Measurements from ENCODE around the gene NTSR2.

The NTSR2 gene

DNA sequence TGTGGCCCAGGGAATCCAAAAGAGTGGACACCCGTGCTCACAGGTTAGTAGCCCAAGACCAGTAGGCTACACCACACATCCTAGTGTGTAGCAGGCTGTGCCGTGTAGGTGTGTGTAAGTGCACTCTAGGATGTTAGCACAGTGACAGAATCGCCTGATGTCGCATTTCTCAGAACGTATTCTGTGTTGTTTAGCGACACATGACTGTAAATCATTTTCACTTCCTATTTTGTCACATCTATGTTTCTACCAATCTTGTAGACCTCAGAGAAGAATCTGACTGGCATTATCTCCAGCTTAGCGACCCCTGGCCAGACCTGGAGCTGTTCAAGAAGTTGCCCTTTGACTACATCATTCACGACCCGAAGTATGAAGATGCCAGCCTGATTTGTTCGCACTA lies 45.1 kb downstream of the NTSR2 start:
- DNase-seq: no peak

GRCh38 chr2:11622611-11623010 lies 47.4 kb downstream of the NTSR2 start:
- no peak for DNase-seq

DNA sequence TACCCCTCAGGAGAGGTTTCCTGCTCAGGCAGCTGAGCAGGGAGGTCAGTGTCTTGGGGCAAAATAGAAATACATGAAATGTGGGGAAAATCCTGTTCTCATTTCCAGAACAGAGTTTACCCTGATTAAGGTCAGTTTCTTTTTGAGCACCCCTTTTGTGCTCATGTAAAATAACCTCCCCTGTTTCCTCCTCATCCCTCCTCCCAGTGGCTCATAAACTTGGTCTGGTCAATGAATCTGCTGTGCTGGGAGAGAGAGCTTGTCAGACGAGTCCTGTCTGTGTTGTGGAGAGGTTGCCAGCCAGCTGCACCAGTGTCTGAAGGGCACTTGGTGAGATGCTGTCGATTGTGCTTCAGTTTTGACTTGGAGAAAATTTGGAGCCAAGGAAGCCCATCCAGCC lies 48.6 kb downstream of the NTSR2 start:
- no peak for DNase-seq

DNA sequence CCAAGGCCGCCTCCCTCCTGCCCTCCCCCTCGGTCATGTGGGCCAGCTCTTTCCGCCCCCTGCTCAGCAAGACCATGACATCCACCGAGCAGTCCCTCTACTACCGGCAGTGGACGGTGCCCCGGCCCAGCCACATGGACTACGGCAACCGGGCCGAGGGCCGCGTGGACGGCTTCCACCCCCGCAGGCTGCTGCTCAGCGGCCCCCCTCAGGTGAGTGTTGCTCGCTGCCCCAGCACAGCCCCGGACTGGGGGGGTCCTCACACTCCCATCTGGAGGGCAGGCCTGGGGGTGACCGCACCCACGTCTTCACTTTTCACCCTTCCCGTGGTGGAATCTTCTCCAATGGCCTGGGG lies 51.3 kb downstream of the NTSR2 start:
- no peak for DNase-seq

DNA sequence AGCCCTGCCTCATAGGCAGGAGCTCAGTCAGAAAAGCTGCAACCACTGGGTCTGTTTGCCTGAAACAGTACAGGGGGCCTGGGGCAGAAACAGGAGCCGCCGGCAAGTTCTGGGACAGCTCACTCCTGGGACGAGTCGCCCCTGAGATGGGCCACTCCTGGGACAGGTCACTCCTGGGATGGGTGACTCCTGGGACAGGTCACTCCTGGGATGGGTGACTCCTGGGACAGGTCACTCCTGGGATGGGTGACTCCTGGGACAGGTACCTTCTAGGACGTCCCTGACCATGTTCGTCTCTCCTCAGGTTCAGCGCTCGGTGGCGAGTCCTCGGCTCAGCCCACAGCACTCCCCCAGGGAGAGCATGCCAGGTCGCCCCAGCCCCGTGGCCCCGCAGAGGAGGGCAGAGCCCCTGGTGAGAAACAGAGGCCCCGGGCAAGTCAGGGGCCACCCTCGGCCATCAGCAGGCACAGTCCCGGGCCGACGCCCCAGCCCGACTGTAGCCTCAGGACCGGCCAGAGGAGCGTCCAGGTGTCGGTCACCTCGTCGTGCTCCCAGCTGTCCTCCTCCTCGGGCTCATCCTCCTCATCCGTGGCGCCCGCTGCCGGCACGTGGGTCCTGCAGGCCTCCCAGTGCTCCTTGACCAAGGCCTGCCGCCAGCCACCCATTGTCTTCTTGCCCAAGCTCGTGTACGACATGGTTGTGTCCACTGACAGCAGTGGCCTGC lies 51.8 kb downstream of the NTSR2 start:
- DNase-seq: no peak

- no peak for DNase-seq
Measured at GRCh38 chr2:11617527-11617926, 52.5 kb downstream of the NTSR2 start.

DNA sequence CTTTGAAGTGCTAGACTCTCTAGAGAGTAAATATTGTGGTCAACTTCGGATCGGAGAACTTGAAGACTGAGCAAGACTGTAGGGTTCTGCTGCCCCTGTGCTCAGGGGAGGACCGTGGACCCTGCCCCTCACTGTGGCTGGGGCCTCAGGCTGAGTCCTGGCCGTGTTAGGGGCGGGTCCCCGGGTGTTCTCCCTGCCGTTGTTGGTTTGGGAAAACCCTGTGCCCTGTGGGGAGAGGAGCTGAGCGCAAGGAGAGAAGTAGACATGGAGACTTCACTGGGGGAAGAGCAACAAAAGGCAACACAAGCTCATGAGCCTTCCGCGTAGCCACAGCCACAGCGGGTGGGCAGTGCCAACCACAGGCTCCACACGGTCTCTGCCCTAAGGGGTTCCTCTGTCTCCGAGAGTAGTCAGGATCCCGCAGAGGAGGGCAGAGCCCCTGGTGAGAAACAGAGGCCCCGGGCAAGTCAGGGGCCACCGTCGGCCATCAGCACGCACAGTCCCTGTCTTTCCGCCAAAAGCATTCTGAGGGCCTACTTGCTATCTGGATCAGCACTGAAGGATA lies 53.1 kb downstream of the NTSR2 start:
- no peak for DNase-seq

- no peak for DNase-seq
Measured at GRCh38 chr2:11616097-11616687, 53.8 kb downstream of the NTSR2 start.

DNA sequence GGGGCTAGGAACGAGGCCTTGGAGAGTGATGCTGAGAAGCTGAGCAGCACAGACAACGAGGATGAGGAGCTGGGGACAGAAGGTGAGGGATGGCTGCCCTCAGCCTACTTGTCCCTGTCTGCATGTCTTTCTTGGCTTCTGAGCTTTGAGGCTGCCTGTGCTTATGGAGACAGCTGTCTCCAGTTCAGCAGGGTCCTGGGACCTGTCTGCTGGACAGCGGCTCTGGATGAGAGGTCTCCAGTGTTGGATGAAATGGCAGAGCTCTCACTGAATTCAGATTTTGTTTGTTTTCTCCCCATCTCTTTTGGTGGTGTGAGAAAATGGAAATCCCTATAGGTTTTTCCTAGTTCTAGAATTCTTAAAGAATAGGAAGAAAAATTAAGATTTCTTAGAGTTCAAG lies 54.8 kb downstream of the NTSR2 start:
- DNase-seq: no peak

- no peak for DNase-seq
Measured at GRCh38 chr2:11613297-11613696, 56.7 kb downstream of the NTSR2 start.

DNA sequence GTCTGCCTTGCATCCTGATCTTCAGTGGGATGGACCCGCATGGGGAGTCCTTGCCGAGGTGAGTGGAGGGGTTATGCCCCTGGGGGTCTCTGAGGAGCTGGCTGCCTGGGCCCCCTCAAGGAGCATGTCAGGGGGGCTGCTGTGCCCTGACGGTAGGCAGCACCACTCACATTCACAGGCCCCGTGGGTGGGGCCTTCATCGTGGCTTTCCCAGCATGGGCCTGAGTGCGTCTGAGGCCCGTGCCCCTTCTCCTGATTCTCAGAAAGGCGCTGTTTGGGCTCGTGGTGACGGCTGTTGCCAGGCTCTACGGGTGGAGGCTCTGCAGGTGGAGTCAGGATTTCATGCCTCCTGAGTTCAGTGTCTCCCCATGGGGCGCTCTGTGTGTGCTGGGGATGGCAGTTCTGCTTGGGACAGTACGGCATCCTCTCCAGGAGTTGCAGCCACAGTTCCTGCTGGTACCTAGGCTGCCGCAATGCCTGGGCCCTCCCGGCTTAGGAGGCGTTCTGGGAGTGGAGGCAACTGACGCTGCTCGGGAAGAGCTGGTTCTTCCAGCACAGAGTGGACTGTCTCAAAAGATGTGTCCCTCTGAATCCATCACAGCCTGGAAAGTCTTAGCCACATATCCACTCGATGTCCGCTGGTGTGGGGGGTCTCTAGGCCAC lies 57.3 kb downstream of the NTSR2 start:
- DNase-seq: no peak

DNA sequence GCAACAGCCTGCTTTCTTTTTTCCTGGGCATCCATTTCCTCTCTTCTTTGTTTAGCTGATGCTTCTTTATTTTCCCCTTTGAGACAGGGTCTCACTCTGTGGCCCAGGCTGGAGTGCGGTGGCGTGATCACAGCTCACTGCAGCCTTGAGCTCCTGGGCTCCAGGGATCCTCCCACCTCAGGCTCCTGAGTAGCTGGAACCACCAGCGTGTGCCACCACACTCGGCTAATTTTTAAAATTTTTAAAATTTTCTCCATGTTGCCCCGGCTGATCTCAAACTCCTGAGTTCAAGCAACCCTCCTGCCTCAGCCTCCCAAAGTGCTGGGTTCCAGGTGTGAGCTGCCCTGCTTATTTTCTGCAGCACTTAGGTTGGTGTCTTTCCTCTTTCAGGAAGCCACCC lies 58.7 kb downstream of the NTSR2 start:
- no peak for DNase-seq

- no peak for DNase-seq
Measured at GRCh38 chr2:11610624-11611242, 59.3 kb downstream of the NTSR2 start.
